HepG2 (cell line): Measurements from ENCODE around the gene STX8. TPM values are rescaled to one million over a fixed set of nuclear protein-coding genes. Genes with fewer than 3 reads are reported as not detected.

Source experiments
- ATAC-seq: fragments of 200-7000 bp; cut with Tn5 transposase; 3 replicates; pipeline ENCODE4 v1.9.1; 2020; ENCODE audit warnings: mild to moderate bottlenecking, moderate library complexity
- BruUV-seq: library from RNA; stranded (reverse); fragments of 400-500 nt; replicated peaks from 2 replicates; lab custom pipeline; 2021; lab: Mats Ljungman, UMichigan
- CTCF ChIA-PET: fragments of 300-600 bp; formaldehyde crosslinking; extraction: SDS; loops from one replicate; lab custom pipeline; 2021; ENCODE audit warnings: low total read pairs, inconsistent platforms, low intra/inter-chr PET ratio; lab: Yijun Ruan, JAX
- POLR2A ChIA-PET: fragments of 350-600 bp; sonication (Branson Sonifier 250); formaldehyde crosslinking; loops from one replicate; lab custom pipeline; 2020; ENCODE audit warnings: antibody characterized with exemption, inconsistent platforms; lab: Yijun Ruan, JAX
- DNase-seq: peaks from one replicate; pipeline ENCODE4 v3.0.0-alpha.2; 2015; ENCODE audit warnings: low spot score
- FAIRE-seq: peaks from 3 replicates; lab custom pipeline; 2011; peaks lifted over from hg19 to GRCh38; lab: Jason Lieb, UNC
- H2AFZ ChIP-seq: one replicate; pipeline ENCODE4 v1.6.1; 2011; ENCODE audit warnings: low read length, inconsistent platforms
- H3K27ac ChIP-seq: fragments of 300-600 bp; 3 replicates; pipeline ENCODE4 v1.8.0; 2011; ENCODE audit warnings: mixed run types, mild to moderate bottlenecking, mixed read lengths, low read length, inconsistent platforms; ENCODE audit not compliant: insufficient read depth; ENCODE audit errors: extremely low read length
- H3K27me3 ChIP-seq, 2 experiments: fragments of 200-600 bp in 1 of 2; 2 replicates in 1 of 2; 3 replicates in 1 of 2; pipeline versions ENCODE4 v1.6.0 to v1.8.0; 2011; ENCODE audit warnings: low read length in 2 of 2, mild to moderate bottlenecking in 2 of 2, moderate library complexity in 2 of 2, inconsistent platforms in 1 of 2; ENCODE audit not compliant: insufficient read depth in 2 of 2, control insufficient read depth in 1 of 2
- H3K36me3 ChIP-seq, 2 experiments: fragments of 200-600 bp in 1 of 2; replicated peaks in 1 of 2; 2 replicates in 1 of 2; 3 replicates in 1 of 2; pipeline versions ENCODE4 v1.5.1 to v1.8.0; 2011; ENCODE audit warnings: low read length in 2 of 2, inconsistent platforms in 1 of 2; ENCODE audit not compliant: insufficient read depth in 2 of 2, control insufficient read depth in 1 of 2
- H3K4me1 ChIP-seq: 2 replicates; pipeline ENCODE4 v1.5.1; 2012; ENCODE audit warnings: low read length, inconsistent platforms; ENCODE audit not compliant: insufficient read depth
- H3K4me2 ChIP-seq: 2 replicates; pipeline ENCODE4 v1.6.0; 2011; ENCODE audit warnings: low read depth, low read length, inconsistent platforms
- H3K4me3 ChIP-seq, 3 experiments: fragments of 200-600 bp in 1 of 3; sonication (generic), shearing (Covaris generic) in 1 of 3; replicated peaks in 1 of 3; 2 replicates each; pipeline ENCODE4 v1.5.1; 2011 to 2016; ENCODE audit warnings: low read length in 3 of 3, inconsistent platforms in 2 of 3, low read depth in 2 of 3, mild to moderate bottlenecking in 2 of 3, control low read depth in 1 of 3, mixed read lengths in 1 of 3; ENCODE audit not compliant: insufficient read depth in 1 of 3
- H3K79me2 ChIP-seq: one replicate; pipeline ENCODE4 v1.6.1; 2011; ENCODE audit warnings: low read length, inconsistent platforms; ENCODE audit not compliant: insufficient read depth
- H3K9ac ChIP-seq: 2 replicates; pipeline ENCODE4 v1.6.0; 2011; ENCODE audit warnings: mild to moderate bottlenecking, low read depth, low read length, inconsistent platforms; ENCODE audit not compliant: insufficient read depth
- H3K9me3 ChIP-seq: 2 replicates; pipeline ENCODE4 v1.5.1; 2012; ENCODE audit warnings: mild to moderate bottlenecking, low read length
- H4K20me1 ChIP-seq: 2 replicates; pipeline ENCODE4 v1.6.0; 2011; ENCODE audit warnings: inconsistent platforms, mild to moderate bottlenecking, low read length, moderate library complexity; ENCODE audit not compliant: insufficient read depth
- CENPBD1 ChIP-seq: sonication (generic); formaldehyde crosslinking; IDR thresholded peaks from 2 replicates; pipeline ENCODE4 v1.8.0; 2022; ENCODE audit warnings: missing genetic modification reagents, low read depth, mild to moderate bottlenecking, borderline replicate concordance
- DDIT3 ChIP-seq: sonication (generic); formaldehyde crosslinking; IDR thresholded peaks from 2 replicates; pipeline ENCODE4 v1.4.0; 2020; ENCODE audit warnings: mild to moderate bottlenecking, missing genetic modification reagents
- KAT2B ChIP-seq: fragments of 150-350 bp; IDR thresholded peaks from 2 replicates; pipeline ENCODE4 v1.6.1; 2014; ENCODE audit warnings: low read depth, low read length, borderline replicate concordance
- SMAD3 ChIP-seq: sonication (generic); formaldehyde crosslinking; IDR thresholded peaks from 2 replicates; pipeline ENCODE4 v1.4.0; 2020; ENCODE audit warnings: missing genetic modification reagents
- TBP ChIP-seq: sonication (generic); formaldehyde crosslinking; IDR thresholded peaks from 2 replicates; pipeline ENCODE4 v1.5.0; 2020; ENCODE audit warnings: missing genetic modification reagents
- U2AF2 ChIP-seq: fragments of 200-400 bp; formaldehyde crosslinking; IDR thresholded peaks from 2 replicates; pipeline ENCODE4 v1.6.1; 2017; ENCODE audit warnings: low read depth, mild to moderate bottlenecking, low read length
- YEATS4 ChIP-seq: sonication (generic); formaldehyde crosslinking; IDR thresholded peaks from 2 replicates; pipeline ENCODE4 v1.4.0; 2020; ENCODE audit warnings: missing genetic modification reagents, borderline replicate concordance
- ZGPAT ChIP-seq: IDR thresholded peaks from 2 replicates; pipeline ENCODE4 v1.6.1; 2016; ENCODE audit warnings: mild to moderate bottlenecking
- ZNF326 ChIP-seq: sonication (generic); formaldehyde crosslinking; IDR thresholded peaks from 2 replicates; pipeline ENCODE4 v1.4.0; 2020; ENCODE audit warnings: missing genetic modification reagents, borderline replicate concordance
- ZNF687 ChIP-seq: sonication (generic); formaldehyde crosslinking; IDR thresholded peaks from 2 replicates; pipeline ENCODE4 v1.5.1; 2020; ENCODE audit warnings: mild to moderate bottlenecking, missing genetic modification reagents, moderate library complexity
- WGBS: methylation state at CpG from one replicate; pipeline ENCODE4 v1.1.6; 2017; ENCODE audit warnings: low lambda C conversion rate; 5-methylcytosine and 5-hydroxymethylcytosine counted together
- in situ Hi-C: cut with HindIII; loops from 2 replicates; pipeline ENCODE4 v1.10.0; 2017; ENCODE audit warnings: low pct_unique_long_range_greater_than_20kb; ENCODE audit not compliant: extremely low pct_ligation_motif_present
- intact Hi-C: fragments of 100-400 bp; cut with micrococcal nuclease; formaldehyde crosslinking; loops from one replicate; pipeline ENCODE4 v1.10.0; 2022; ENCODE audit not compliant: unreplicated experiment
- polyA plus RNA-seq, 8 experiments: library from polyadenylated mRNA; depleted of rRNA in 3 of 8; stranded (reverse) in 7 of 8; unstranded in 1 of 8; fragments of >200 nt; fragmentation: Illumina TruSeq in 4 of 8; extraction: Trizol in 4 of 8; gene quantifications; 2 replicates each; pipeline versions ENCODE4 v1.2.1 to v1.2.3, GENCODE V29; 2011 to 2016; ENCODE audit warnings: low read depth in 4 of 8, missing spikeins in 1 of 8, mixed read lengths in 1 of 8; ENCODE audit not compliant: insufficient read depth in 1 of 8
- total RNA-seq, 5 experiments: library from RNA; depleted of rRNA; stranded (reverse); fragments of >200 nt; fragmentation: Illumina TruSeq; extraction: Trizol; gene quantifications; 2 replicates each; pipeline ENCODE4 v1.2.3, GENCODE V29; 2016; ENCODE audit warnings: low read depth in 1 of 5
- TF ChIP-seq, protein P1 (sequence below): sonication (generic); formaldehyde crosslinking; IDR thresholded peaks from 2 replicates; pipeline ENCODE4 v1.5.1; 2020; ENCODE audit warnings: missing genetic modification reagents, mild to moderate bottlenecking, borderline replicate concordance

Gene STX8
- total and polyA plus RNA-seq, 2 of the 13 experiments (the other 11 are each of a cell fraction or from before 2014, with no cell fraction given), result 36.4 to 53.6 TPM

- Histone ChIP-seq H3K9ac (no peak overlapping the region), H4K20me1 (no peaks in the 10 kb centered on the region), H3K4me2 (no peak overlapping the region), H3K9me3 (no peaks in the 10 kb centered on the region), H3K27ac (no peak overlapping the region), H3K4me3 (no peak overlapping the region), H3K79me2 (no peaks in the 10 kb centered on the region), H3K4me1 (peaks cover under 1% of the 10 kb centered on the region; the same call in 1 of the 2 replicates), H3K27me3 (no peaks in the 10 kb centered on the region), H3K36me3 (no peaks in the 10 kb centered on the region), H2AFZ (no peak overlapping the region)
- in situ Hi-C loops (no loop called here), intact Hi-C loops (no loop called here)
- ChIA-PET CTCF (no interaction called here), POLR2A (no interaction called here)
- no peak for DNase-seq
- no peak for ATAC-seq
- no peak for FAIRE-seq
- WGBS, result 93% methylated on average over 9 of the region's 10 CpGs
- no TSS peak for BruUV-seq
- TF ChIP-seq U2AF2 (no peak), TBP (no peak), YEATS4 (CRISPR knock-in tag) (no peak), KAT2B (no peak), CENPBD1 (CRISPR knock-in tag) (no peak), ZNF687 (CRISPR knock-in tag) (no peak), ZNF326 (CRISPR knock-in tag) (no peak), DDIT3 (CRISPR knock-in tag) (no peak), ZGPAT (CRISPR knock-in tag) (no peak), SMAD3 (no peak)
- TF ChIP-seq, protein P1, sequence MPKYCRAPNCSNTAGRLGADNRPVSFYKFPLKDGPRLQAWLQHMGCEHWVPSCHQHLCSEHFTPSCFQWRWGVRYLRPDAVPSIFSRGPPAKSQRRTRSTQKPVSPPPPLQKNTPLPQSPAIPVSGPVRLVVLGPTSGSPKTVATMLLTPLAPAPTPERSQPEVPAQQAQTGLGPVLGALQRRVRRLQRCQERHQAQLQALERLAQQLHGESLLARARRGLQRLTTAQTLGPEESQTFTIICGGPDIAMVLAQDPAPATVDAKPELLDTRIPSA, result no peak
These were observed 107.1 kb downstream of the STX8 start for GRCh38 chr17:9468532-9468931.
